SK-N-SH treated with all-trans-retinoic acid at 6 μM for 48 hours (cell line): ENCODE data around the gene NEB.

Experiments used
- ATAC-seq: fragments of 200-7000 bp; cut with Tn5 transposase; 3 replicates; pipeline ENCODE4 v1.9.1; 2020; ENCODE audit warnings: mild to moderate bottlenecking, moderate library complexity
- ARNTL ChIP-seq: fragments of 450-650 bp; formaldehyde crosslinking; IDR thresholded peaks from 2 replicates; pipeline ENCODE4 v1.5.0; 2020; ENCODE audit warnings: low read depth, mild to moderate bottlenecking, moderate library complexity, borderline replicate concordance
- BACH2 ChIP-seq: fragments of 250-450 bp; sonication (Bioruptor Pico); IDR thresholded peaks from 2 replicates; pipeline ENCODE4 v1.9.0; 2021; ENCODE audit warnings: mild to moderate bottlenecking, borderline replicate concordance
- CREB5 ChIP-seq: fragments of 250-450 bp; sonication (Bioruptor Pico); IDR thresholded peaks from 2 replicates; pipeline ENCODE4 v1.5.1; 2020; ENCODE audit warnings: low read depth, mild to moderate bottlenecking, moderate library complexity
- CSDC2 ChIP-seq: fragments of 250-450 bp; sonication (Bioruptor Pico); IDR thresholded peaks from 2 replicates; pipeline ENCODE4 v1.5.0; 2020; ENCODE audit warnings: mild to moderate bottlenecking, moderate library complexity
- CSRNP3 ChIP-seq: fragments of 250-450 bp; sonication (Bioruptor Pico); IDR thresholded peaks from 2 replicates; pipeline ENCODE4 v1.5.1; 2021; ENCODE audit warnings: mild to moderate bottlenecking, moderate library complexity
- ESRRG ChIP-seq: fragments of 250-450 bp; sonication (Bioruptor Pico); IDR thresholded peaks from 2 replicates; pipeline ENCODE4 v1.6.1; 2021; ENCODE audit warnings: mild to moderate bottlenecking
- GLIS3 ChIP-seq: fragments of 250-450 bp; sonication (Bioruptor Pico); IDR thresholded peaks from 2 replicates; pipeline ENCODE4 v1.5.0; 2020; ENCODE audit warnings: mild to moderate bottlenecking, moderate library complexity
- ISL1 ChIP-seq: fragments of 250-450 bp; sonication (Bioruptor Pico); IDR thresholded peaks from 2 replicates; pipeline ENCODE4 v2.1.2; 2022; ENCODE audit warnings: mild to moderate bottlenecking, moderate library complexity
- OSR1 ChIP-seq: fragments of 250-450 bp; sonication (Bioruptor Pico); IDR thresholded peaks from 2 replicates; pipeline ENCODE4 v1.8.0; 2022; ENCODE audit warnings: moderate library complexity, mild to moderate bottlenecking, inconsistent platforms
- PATZ1 ChIP-seq: fragments of 250-450 bp; sonication (Bioruptor Pico); IDR thresholded peaks from 2 replicates; pipeline ENCODE4 v1.8.0; 2020; ENCODE audit warnings: mild to moderate bottlenecking, moderate library complexity, borderline replicate concordance
- POU6F1 ChIP-seq: fragments of 250-450 bp; sonication (Bioruptor Pico); IDR thresholded peaks from 2 replicates; pipeline ENCODE4 v1.8.0; 2021; ENCODE audit warnings: low read depth, mild to moderate bottlenecking, moderate library complexity, borderline replicate concordance
- RARB ChIP-seq: fragments of 250-450 bp; sonication (Bioruptor Pico); IDR thresholded peaks from 2 replicates; pipeline ENCODE4 v1.8.0; 2021; ENCODE audit warnings: mild to moderate bottlenecking, moderate library complexity
- SNAI2 ChIP-seq: fragments of 250-450 bp; sonication (Bioruptor Pico); IDR thresholded peaks from 2 replicates; pipeline ENCODE4 v1.5.0; 2020; ENCODE audit warnings: mild to moderate bottlenecking, moderate library complexity
- TCF4 ChIP-seq: fragments of 250-450 bp; sonication (Bioruptor Pico); IDR thresholded peaks from 2 replicates; pipeline ENCODE4 v1.8.0; 2021; ENCODE audit warnings: mild to moderate bottlenecking, moderate library complexity, borderline replicate concordance
- TOX ChIP-seq: fragments of 250-450 bp; sonication (Bioruptor Pico); IDR thresholded peaks from 2 replicates; pipeline ENCODE4 v1.8.0; 2021; ENCODE audit warnings: mild to moderate bottlenecking, moderate library complexity, borderline replicate concordance
- TSHZ2 ChIP-seq: fragments of 250-450 bp; sonication (Bioruptor Pico); IDR thresholded peaks from 2 replicates; pipeline ENCODE4 v1.5.0; 2020; ENCODE audit warnings: mild to moderate bottlenecking, moderate library complexity
- ZFP30 ChIP-seq: fragments of 450-650 bp; formaldehyde crosslinking; IDR thresholded peaks from 2 replicates; pipeline ENCODE4 v1.5.0; 2022; ENCODE audit warnings: mild to moderate bottlenecking, moderate library complexity
- ZNF565 ChIP-seq: fragments of 450-650 bp; formaldehyde crosslinking; conservative IDR thresholded peaks from 2 replicates; pipeline ENCODE4 v1.5.0; 2020; ENCODE audit warnings: low read depth, mild to moderate bottlenecking, moderate library complexity
- ZNF70 ChIP-seq: fragments of 450-650 bp; formaldehyde crosslinking; IDR thresholded peaks from 2 replicates; pipeline ENCODE4 v1.5.0; 2020; ENCODE audit warnings: mild to moderate bottlenecking, moderate library complexity
- ZNF8 ChIP-seq: fragments of 450-650 bp; formaldehyde crosslinking; IDR thresholded peaks from 2 replicates; pipeline ENCODE4 v1.5.0; 2020; ENCODE audit warnings: mild to moderate bottlenecking, moderate library complexity

The NEB gene

GRCh38 chr2:151761687-151762086 lies 27.4 kb upstream of the NEB start:
- no peak for TF ChIP-seq ZFP30 (CRISPR knock-in tag)
- TF ChIP-seq PATZ1 (CRISPR knock-in tag) = no peak
- TF ChIP-seq ARNTL (CRISPR knock-in tag) = no peak
- no peak for TF ChIP-seq ZNF70 (CRISPR knock-in tag)
- TF ChIP-seq OSR1 (CRISPR knock-in tag) = no peak
- no peak for TF ChIP-seq ISL1
- TF ChIP-seq CSRNP3 (CRISPR knock-in tag) = no peak
- no peak for TF ChIP-seq SNAI2 (CRISPR knock-in tag)
- no peak for TF ChIP-seq ZNF565 (CRISPR knock-in tag)
- TF ChIP-seq TOX = no peak
- TF ChIP-seq BACH2 = no peak
- TF ChIP-seq POU6F1 (CRISPR knock-in tag) = no peak
- TF ChIP-seq RARB (CRISPR knock-in tag) = no peak
- TF ChIP-seq ZNF8 = no peak
- no peak for TF ChIP-seq TCF4
- no peak for TF ChIP-seq GLIS3
- TF ChIP-seq TSHZ2 = no peak
- ATAC-seq = no peak

- no peak for ATAC-seq
- no peak for TF ChIP-seq CSRNP3 (CRISPR knock-in tag)
- no peak for TF ChIP-seq ZNF70 (CRISPR knock-in tag)
- no peak for TF ChIP-seq ESRRG (CRISPR knock-in tag)
- TF ChIP-seq OSR1 (CRISPR knock-in tag) = no peak
- TF ChIP-seq CREB5 = no peak
- no peak for TF ChIP-seq TSHZ2
- TF ChIP-seq ZFP30 (CRISPR knock-in tag) = no peak
- TF ChIP-seq ZNF565 (CRISPR knock-in tag) = no peak
- no peak for TF ChIP-seq TCF4
- no peak for TF ChIP-seq CSDC2 (CRISPR knock-in tag)
These were observed 26.9 kb upstream of the NEB start for GRCh38 chr2:151761193-151761592.
